Vagina (tissue), 2 donors: ENCODE results near the gene RADX. TPM values are rescaled to one million over a fixed set of nuclear protein-coding genes. Genes with fewer than 3 reads are reported as not detected.

Experiments used
- DNase-seq, 2 donors: peaks; one replicate each; pipeline ENCODE4 v3.0.0-alpha.2; 2017; ENCODE audit errors: extremely low spot score in 2 of 2
- H3K27ac ChIP-seq: fragments of 200-600 bp; sonication (generic); one replicate; pipeline ENCODE4 v1.5.1; 2019
- H3K27me3 ChIP-seq: fragments of 200-600 bp; sonication (generic); one replicate; pipeline ENCODE4 v1.5.1; 2019
- H3K36me3 ChIP-seq, 2 donors: fragments of 200-600 bp; sonication (generic); one replicate each; pipeline ENCODE4 v1.5.1; 2017 to 2019
- H3K4me1 ChIP-seq: fragments of 200-600 bp; sonication (generic); one replicate; pipeline ENCODE4 v1.5.1; 2019
- H3K4me3 ChIP-seq, 2 donors: fragments of 200-600 bp; sonication (generic); 1 replicate in 1 of 2; 2 replicates in 1 of 2; pipeline ENCODE4 v1.5.1; 2016 to 2019
- H3K9me3 ChIP-seq: fragments of 200-600 bp; sonication (generic); one replicate; pipeline ENCODE4 v1.5.1; 2019
- POLR2A ChIP-seq, 2 donors: fragments of 450-650 bp; IDR thresholded peaks; one replicate each; pipeline ENCODE4 v1.6.1; 2017; ENCODE audit warnings: antibody characterized with exemption in 2 of 2, mild to moderate bottlenecking in 2 of 2, moderate library complexity in 2 of 2
- POLR2AphosphoS5 ChIP-seq, 2 donors: sonication (generic); formaldehyde crosslinking; IDR thresholded peaks; one replicate each; pipeline ENCODE4 v1.9.0; 2017; ENCODE audit warnings: antibody characterized with exemption in 2 of 2, mild to moderate bottlenecking in 2 of 2, low read depth in 1 of 2; ENCODE audit not compliant: insufficient read depth in 1 of 2
- intact Hi-C: fragments of 100-400 bp; cut with DNase I; formaldehyde crosslinking; loops from one replicate; pipeline ENCODE4 v1.15.1; 2023
- total RNA-seq: library from RNA; depleted of rRNA; stranded (reverse); fragments of >200 nt; gene quantifications from one replicate; pipeline ENCODE4 v1.2.3, GENCODE V29; 2016
- TF ChIP-seq, protein P1 (sequence below), 3 experiments: fragments of 450-650 bp in 2 of 3; fragments of 200-600 bp in 1 of 3; sonication (generic) in 1 of 3; IDR thresholded peaks; one replicate each; pipeline ENCODE4 v1.5.1; 2017 to 2019; ENCODE audit warnings: antibody characterized with exemption in 3 of 3, mild to moderate bottlenecking in 2 of 3, moderate library complexity in 2 of 3

The RADX gene
- total RNA-seq, 1 donor from 2014 or later: 5.4 TPM

DNA sequence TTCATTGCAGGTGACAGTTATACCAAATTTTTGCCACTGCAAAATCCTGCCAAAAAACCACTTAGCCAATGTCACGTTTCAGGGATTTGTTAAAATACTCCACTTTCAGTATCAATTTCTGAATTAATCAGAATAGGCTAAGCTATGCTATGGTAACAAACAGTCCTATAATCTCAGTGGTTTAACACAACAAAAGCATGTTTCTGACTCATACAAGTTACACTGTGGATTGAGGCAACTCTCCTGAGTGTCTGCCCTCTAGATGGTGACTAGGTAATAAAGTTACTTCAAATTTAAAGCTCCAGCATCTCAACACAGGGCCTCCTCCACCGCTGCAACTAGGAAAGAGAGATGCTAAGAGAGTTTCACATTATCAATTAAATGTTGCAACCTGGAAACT lies 23.0 kb upstream of the RADX start:
- no peaks in the 10 kb centered on the region for H3K4me1 ChIP-seq
- no peak overlapping the region for H3K4me3 ChIP-seq
- H3K27me3 ChIP-seq: no peaks in the 10 kb centered on the region
- H3K27ac ChIP-seq: no peak overlapping the region
- no peaks in the 10 kb centered on the region for H3K36me3 ChIP-seq
- H3K9me3 ChIP-seq: no peaks in the 10 kb centered on the region
- intact Hi-C loops: no loop called here
- TF ChIP-seq, protein P1, sequence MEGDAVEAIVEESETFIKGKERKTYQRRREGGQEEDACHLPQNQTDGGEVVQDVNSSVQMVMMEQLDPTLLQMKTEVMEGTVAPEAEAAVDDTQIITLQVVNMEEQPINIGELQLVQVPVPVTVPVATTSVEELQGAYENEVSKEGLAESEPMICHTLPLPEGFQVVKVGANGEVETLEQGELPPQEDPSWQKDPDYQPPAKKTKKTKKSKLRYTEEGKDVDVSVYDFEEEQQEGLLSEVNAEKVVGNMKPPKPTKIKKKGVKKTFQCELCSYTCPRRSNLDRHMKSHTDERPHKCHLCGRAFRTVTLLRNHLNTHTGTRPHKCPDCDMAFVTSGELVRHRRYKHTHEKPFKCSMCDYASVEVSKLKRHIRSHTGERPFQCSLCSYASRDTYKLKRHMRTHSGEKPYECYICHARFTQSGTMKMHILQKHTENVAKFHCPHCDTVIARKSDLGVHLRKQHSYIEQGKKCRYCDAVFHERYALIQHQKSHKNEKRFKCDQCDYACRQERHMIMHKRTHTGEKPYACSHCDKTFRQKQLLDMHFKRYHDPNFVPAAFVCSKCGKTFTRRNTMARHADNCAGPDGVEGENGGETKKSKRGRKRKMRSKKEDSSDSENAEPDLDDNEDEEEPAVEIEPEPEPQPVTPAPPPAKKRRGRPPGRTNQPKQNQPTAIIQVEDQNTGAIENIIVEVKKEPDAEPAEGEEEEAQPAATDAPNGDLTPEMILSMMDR (IDR thresholded peaks at IDR 0.05): no peak
- TF ChIP-seq POLR2AphosphoS5 (IDR thresholded peaks at IDR 0.05; ENCODE audit: insufficient read depth in 1 of 2, low read depth in 1 of 2) (no peak), POLR2A (IDR thresholded peaks at IDR 0.05) (no peak)
- DNase-seq: no peak

DNA sequence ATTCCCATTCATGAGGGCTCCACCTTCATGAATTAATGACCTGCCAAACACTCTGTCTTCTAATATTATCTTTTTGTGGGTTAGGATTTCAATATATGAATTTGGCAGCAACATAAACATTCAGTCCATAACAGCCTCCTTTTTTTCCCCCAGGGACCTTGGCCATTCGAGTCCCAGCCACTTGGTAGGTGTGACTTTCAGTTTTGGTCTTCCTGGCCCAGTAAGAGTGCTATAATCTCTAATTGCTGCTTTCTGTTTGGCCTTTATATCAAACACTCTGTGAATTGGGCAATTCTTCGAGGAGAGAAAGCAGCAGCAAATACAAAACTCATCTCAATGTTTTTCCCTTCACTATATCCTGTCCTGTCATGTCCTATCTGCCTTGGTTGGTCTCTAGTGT lies 12.4 kb upstream of the RADX start:
- no peak overlapping the region for H3K27ac ChIP-seq
- intact Hi-C loops: no loop called here
- H3K4me1 ChIP-seq: no peaks in the 10 kb centered on the region
- H3K4me3 ChIP-seq: no peak overlapping the region
- no peaks in the 10 kb centered on the region for H3K36me3 ChIP-seq
- TF ChIP-seq, protein P1 (IDR thresholded peaks at IDR 0.05): no peak
- TF ChIP-seq POLR2AphosphoS5 (IDR thresholded peaks at IDR 0.05; ENCODE audit: insufficient read depth in 1 of 2, low read depth in 1 of 2) (no peak), POLR2A (IDR thresholded peaks at IDR 0.05) (no peak)
- no peaks in the 10 kb centered on the region for H3K9me3 ChIP-seq
- H3K27me3 ChIP-seq: no peaks in the 10 kb centered on the region
- no peak for DNase-seq

DNA sequence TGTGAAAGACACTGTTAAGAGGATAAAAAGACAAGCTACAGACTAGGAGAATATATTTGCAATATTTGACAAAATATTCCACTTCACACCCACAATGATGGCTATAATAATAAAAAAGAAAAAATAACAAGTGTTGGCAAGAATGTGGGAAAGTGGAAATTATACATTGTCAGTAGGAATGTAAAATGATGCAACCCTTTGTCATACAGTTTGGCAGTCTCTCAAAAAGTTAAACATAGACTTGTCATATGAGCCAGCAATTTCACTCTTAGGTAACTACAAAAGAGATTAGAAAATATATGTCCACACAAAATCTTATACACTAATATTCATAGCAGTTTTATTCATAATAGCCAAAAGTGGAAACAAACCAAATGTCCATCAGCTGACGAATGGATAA lies 5.2 kb upstream of the RADX start:
- Histone ChIP-seq H3K4me3 (no peak overlapping the region), H3K36me3 (no peaks in the 10 kb centered on the region), H3K9me3 (no peaks in the 10 kb centered on the region), H3K4me1 (no peaks in the 10 kb centered on the region), H3K27me3 (no peaks in the 10 kb centered on the region), H3K27ac (no peak overlapping the region)
- intact Hi-C loops: no loop called here
- DNase-seq: no peak
- TF ChIP-seq POLR2A (IDR thresholded peaks at IDR 0.05) (no peak), POLR2AphosphoS5 (IDR thresholded peaks at IDR 0.05; ENCODE audit: insufficient read depth in 1 of 2, low read depth in 1 of 2) (no peak)
- TF ChIP-seq, protein P1 (IDR thresholded peaks at IDR 0.05): no peak

DNA sequence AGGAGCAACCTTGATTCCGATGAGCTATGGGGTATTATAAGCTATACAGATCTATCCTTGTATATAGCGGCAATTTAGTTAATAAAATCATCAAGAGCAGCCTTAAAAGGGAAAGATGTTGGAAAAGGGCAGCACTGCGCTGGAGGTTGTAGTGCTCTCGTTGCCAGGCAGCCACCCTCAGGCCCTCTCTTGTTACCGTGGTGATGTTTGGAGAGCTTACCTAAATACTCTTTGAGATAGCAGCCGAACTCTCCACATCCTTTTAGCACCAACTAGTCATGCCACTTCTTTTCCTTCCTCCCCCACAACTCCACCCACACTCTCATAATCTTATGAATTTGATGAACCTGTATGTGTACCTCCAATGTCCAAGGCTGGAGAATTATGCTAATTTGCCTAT lies 3.8 kb upstream of the RADX start:
- TF ChIP-seq POLR2AphosphoS5 (IDR thresholded peaks at IDR 0.05; ENCODE audit: insufficient read depth in 1 of 2, low read depth in 1 of 2): no peak
- TF ChIP-seq, protein P1 (IDR thresholded peaks at IDR 0.05): no peak
- no peak for TF ChIP-seq POLR2A (IDR thresholded peaks at IDR 0.05)
- Histone ChIP-seq H3K9me3 (no peaks in the 10 kb centered on the region), H3K27ac (no peak overlapping the region), H3K36me3 (no peaks in the 10 kb centered on the region), H3K27me3 (no peaks in the 10 kb centered on the region), H3K4me1 (no peaks in the 10 kb centered on the region), H3K4me3 (no peak overlapping the region)
- intact Hi-C loops: no loop called here
- DNase-seq: no peak

DNA sequence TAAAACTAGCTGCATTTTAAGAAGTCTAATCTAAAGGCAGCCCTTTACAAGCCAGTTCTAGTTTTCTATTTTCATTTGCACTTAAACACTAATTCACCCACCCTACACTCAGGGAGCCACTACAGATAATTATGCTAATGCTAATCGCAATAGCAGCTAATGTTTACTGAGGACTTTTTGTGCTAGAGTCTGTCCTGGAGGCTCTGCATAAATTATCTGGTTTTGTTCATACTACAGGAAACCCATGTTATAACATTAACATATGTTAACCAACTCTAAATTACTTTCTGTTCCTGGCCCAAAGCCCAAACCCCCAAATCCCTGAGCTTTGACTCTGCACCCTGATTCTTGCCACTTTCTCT lies 480 bp upstream of the RADX start:
- H3K4me1 ChIP-seq: no peaks in the 10 kb centered on the region
- H3K27ac ChIP-seq: no peak overlapping the region
- intact Hi-C loops: no loop called here
- H3K27me3 ChIP-seq: no peaks in the 10 kb centered on the region
- DNase-seq: no peak
- no peak for TF ChIP-seq POLR2A (IDR thresholded peaks at IDR 0.05)
- TF ChIP-seq, protein P1 (IDR thresholded peaks at IDR 0.05): no peak
- TF ChIP-seq POLR2AphosphoS5 (IDR thresholded peaks at IDR 0.05; ENCODE audit: insufficient read depth in 1 of 2, low read depth in 1 of 2): no peak
- peak overlapping the region; percentile 44 to 45 for H3K4me3 ChIP-seq
- no peaks in the 10 kb centered on the region for H3K36me3 ChIP-seq
- H3K9me3 ChIP-seq: no peaks in the 10 kb centered on the region
